ENCODE measurements around the gene ADRA2A.

DNA sequence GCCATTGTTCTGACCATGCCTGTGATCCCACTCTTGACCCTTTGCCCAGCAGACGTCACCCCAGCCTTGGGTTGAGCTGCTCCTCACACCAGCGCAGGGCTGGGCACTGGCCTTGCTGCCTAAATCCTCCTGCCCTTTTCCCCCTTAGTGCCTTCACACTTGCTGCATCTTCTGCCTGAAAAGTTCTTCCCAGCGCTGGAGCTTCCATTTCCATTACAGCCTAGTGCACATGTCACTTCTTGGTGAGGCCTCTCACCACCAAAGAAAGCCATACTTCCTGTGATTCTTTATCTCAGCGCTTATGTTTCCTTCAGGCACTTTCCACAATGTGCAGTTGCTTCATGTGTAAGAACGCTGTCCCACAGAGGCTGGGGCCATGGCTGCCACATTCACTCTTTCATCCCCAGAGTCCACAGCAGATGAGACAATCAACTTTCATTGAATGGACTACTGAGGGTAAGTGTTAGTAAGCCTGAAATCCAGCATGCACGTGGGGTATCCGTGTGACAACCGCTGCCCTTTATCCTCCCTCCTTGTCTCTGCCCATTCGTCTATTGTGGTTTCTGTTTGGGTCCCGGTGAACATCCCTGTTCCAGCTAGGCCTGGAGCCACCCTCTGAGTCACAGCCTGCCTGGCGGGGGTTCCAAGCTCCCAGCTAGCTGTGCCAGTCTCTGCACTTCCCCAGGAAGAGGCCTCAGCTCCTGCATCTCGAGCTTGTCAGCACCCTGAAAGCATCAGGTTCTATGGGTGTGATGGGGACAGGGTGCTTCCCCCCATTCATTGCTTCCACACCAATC is 37.3 kb downstream of the ADRA2A start:
- TF ChIP-seq POLR2AphosphoS5 (IDR thresholded peaks at IDR 0.05; ENCODE audit: low read length) (no peak), SMC3 (IDR thresholded peaks at IDR 0.05; ENCODE audit: borderline replicate concordance, low read length) (no peak), E2F8 (IDR thresholded peaks at IDR 0.05; ENCODE audit: low read depth, partially characterized antibody) (no peak)

Data from GM12878 (cell line).